ENCODE results near the gene TRIM65. TPM values are rescaled to one million over a fixed set of nuclear protein-coding genes. Genes with fewer than 3 reads are reported as not detected.
"Not testable (repeated sequence)": the region's sequence is repeated elsewhere in the genome, so short reads cannot be mapped to it uniquely, and the experiment has no call there.

The TRIM65 gene
- polyA plus RNA-seq, 1 donor from 2014 or later, result 1.5 TPM

DNA sequence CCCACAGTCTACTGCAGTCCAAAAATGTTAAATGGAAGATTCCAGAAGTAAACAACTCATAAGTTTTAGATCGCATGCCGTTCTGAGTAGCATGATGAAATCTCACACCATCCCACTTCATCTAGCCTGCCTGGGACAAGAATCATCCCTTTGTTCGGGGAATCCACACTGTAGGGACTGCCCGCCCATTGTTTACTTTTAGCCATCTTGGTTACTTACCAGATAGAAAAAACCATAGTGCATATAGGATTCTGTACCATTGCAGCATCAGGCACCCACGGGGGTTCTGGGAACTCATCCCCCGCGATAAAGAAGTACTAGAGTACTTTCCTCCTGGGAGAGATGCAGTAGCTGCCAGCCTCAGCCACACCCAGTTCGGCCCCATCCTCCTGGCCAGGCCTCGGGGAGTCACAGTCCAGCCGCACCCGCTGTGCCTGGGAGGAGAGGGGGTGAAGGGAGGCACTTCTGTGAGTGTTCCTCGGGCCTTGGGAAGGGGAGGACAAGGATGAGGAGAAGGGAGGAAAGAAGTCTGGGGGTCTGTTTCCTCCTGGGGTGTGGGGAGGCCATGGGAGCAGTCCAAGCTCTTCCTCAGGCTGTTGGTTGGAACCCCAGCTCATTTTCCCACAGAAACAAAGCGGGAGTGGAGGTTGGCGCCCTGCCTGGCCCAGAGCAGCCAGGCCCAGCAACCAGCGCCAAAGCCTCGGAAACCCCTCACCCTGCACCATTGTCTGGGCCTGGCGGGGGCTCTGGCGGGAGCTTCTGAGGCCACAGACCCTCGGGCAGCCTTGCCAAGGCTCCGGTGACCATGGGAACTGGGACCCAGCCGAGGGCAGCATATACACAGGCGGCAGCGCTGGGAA lies 27.2 kb downstream of the TRIM65 start:
- H3K79me2 ChIP-seq (replicated peaks; ENCODE audit: insufficient read depth, low read length), result no peaks in the 10 kb centered on the region
- no peak overlapping the region for H3K27ac ChIP-seq (ENCODE audit: low read length)
- H3K36me3 ChIP-seq (ENCODE audit: insufficient read depth, low read length), result no peaks in the 10 kb centered on the region
- no peaks in the 10 kb centered on the region for H3K9me2 ChIP-seq (ENCODE audit: insufficient read depth, low read length)
- TF ChIP-seq EP300 (conservative IDR thresholded peaks at IDR 0.05; ENCODE audit: poor library complexity, severe bottlenecking), result no peak
- H3K27me3 ChIP-seq (ENCODE audit: insufficient read depth, low read depth, low read length), result no peaks in the 10 kb centered on the region
- H3K4me2 ChIP-seq (ENCODE audit: low read length), result no peak overlapping the region
- no peak overlapping the region for H3K9ac ChIP-seq (ENCODE audit: low read length)
- no peak overlapping the region for H3K4me3 ChIP-seq (ENCODE audit: low read length)
- no peaks in the 10 kb centered on the region for H3K9me3 ChIP-seq (ENCODE audit: low read length)
- no peaks in the 10 kb centered on the region for H3F3A ChIP-seq (ENCODE audit: insufficient read depth, low read length, poor library complexity, severe bottlenecking)
- H2AFZ ChIP-seq (ENCODE audit: low read depth, low read length), result no peak overlapping the region
- H4K20me1 ChIP-seq (ENCODE audit: insufficient read depth), result no peaks in the 10 kb centered on the region

- H3K4me2 ChIP-seq (ENCODE audit: low read length); H3K27ac ChIP-seq (ENCODE audit: low read length); H3K27me3 ChIP-seq (ENCODE audit: insufficient read depth, low read depth, low read length); H3K4me3 ChIP-seq (ENCODE audit: low read length); H3K79me2 ChIP-seq (replicated peaks; ENCODE audit: insufficient read depth, low read length); H3K9ac ChIP-seq (ENCODE audit: low read length); H4K20me1 ChIP-seq (ENCODE audit: insufficient read depth); H3K36me3 ChIP-seq (ENCODE audit: insufficient read depth, low read length); H3K9me2 ChIP-seq (ENCODE audit: insufficient read depth, low read length); H2AFZ ChIP-seq (ENCODE audit: low read depth, low read length); H3F3A ChIP-seq (ENCODE audit: insufficient read depth, low read length, poor library complexity, severe bottlenecking); H3K9me3 ChIP-seq (ENCODE audit: low read length): not testable (repeated sequence)
Measured at GRCh38 chr17:75868730-75869281, 27.9 kb downstream of the TRIM65 start.

DNA sequence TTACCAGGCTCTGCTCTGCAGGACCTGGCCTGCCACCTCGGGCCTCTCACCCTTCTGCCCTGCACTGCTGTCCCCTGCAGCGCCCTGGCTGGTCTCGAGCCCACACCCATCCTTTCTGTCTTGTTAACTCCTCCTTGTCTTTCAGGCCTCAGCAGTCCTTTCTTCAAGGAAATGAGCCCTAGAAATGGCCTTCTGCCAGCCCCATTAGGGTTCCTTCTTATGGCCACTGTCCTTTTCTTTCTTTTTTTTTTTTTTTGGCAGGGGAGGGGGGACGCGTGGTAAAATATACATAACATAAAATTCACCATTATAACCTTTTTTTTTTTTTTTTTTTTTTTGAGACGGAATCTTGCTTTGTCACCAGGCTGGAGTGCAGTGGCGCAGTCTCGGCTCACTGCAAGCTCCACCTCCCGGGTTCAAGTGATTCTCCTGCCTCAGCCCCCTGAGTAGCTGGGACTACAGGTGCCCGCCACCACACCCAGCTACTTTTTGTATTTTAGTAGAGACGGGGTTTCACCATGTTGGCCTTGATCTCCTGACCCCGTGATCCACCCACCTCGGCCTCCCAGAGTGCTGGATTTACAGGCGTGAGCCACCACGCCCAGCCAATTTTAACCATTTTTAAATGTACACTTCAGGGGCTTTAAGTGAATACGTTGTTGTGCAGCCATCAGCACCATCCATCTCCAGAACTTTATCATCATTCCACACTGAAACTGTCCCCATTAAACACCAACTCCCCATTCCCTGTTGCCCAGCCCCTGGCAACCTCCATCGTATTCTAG lies 31.2 kb downstream of the TRIM65 start:
- H2AFZ ChIP-seq (ENCODE audit: low read depth, low read length); H4K20me1 ChIP-seq (ENCODE audit: insufficient read depth); H3K27ac ChIP-seq (ENCODE audit: low read length); H3K4me3 ChIP-seq (ENCODE audit: low read length); H3K36me3 ChIP-seq (ENCODE audit: insufficient read depth, low read length); H3K9me3 ChIP-seq (ENCODE audit: low read length); H3K4me2 ChIP-seq (ENCODE audit: low read length); H3K9ac ChIP-seq (ENCODE audit: low read length); H3K79me2 ChIP-seq (replicated peaks; ENCODE audit: insufficient read depth, low read length); H3K27me3 ChIP-seq (ENCODE audit: insufficient read depth, low read depth, low read length); H3K9me2 ChIP-seq (ENCODE audit: insufficient read depth, low read length); H3F3A ChIP-seq (ENCODE audit: insufficient read depth, low read length, poor library complexity, severe bottlenecking): not testable (repeated sequence)

- H3K27ac ChIP-seq (ENCODE audit: low read length); H3K9ac ChIP-seq (ENCODE audit: low read length); H3K27me3 ChIP-seq (ENCODE audit: insufficient read depth, low read depth, low read length); H4K20me1 ChIP-seq (ENCODE audit: insufficient read depth); H3K9me2 ChIP-seq (ENCODE audit: insufficient read depth, low read length); H3K4me2 ChIP-seq (ENCODE audit: low read length); H3K36me3 ChIP-seq (ENCODE audit: insufficient read depth, low read length); H2AFZ ChIP-seq (ENCODE audit: low read depth, low read length); H3F3A ChIP-seq (ENCODE audit: insufficient read depth, low read length, poor library complexity, severe bottlenecking); H3K9me3 ChIP-seq (ENCODE audit: low read length); H3K4me3 ChIP-seq (ENCODE audit: low read length); H3K79me2 ChIP-seq (replicated peaks; ENCODE audit: insufficient read depth, low read length): not testable (repeated sequence)
Measured at GRCh38 chr17:75864887-75865286, 31.9 kb downstream of the TRIM65 start.

GRCh38 chr17:75864448-75864871 lies 32.3 kb downstream of the TRIM65 start:
- Histone ChIP-seq H3K27ac (ENCODE audit: low read length) (no peak overlapping the region), H3F3A (ENCODE audit: insufficient read depth, low read length, poor library complexity, severe bottlenecking) (no peaks in the 10 kb centered on the region), H3K79me2 (replicated peaks; ENCODE audit: insufficient read depth, low read length) (no peaks in the 10 kb centered on the region), H3K9ac (ENCODE audit: low read length) (no peak overlapping the region), H3K9me2 (ENCODE audit: insufficient read depth, low read length) (no peaks in the 10 kb centered on the region), H3K4me2 (ENCODE audit: low read length) (no peak overlapping the region), H3K27me3 (ENCODE audit: insufficient read depth, low read depth, low read length) (no peaks in the 10 kb centered on the region), H2AFZ (ENCODE audit: low read depth, low read length) (no peak overlapping the region), H3K36me3 (ENCODE audit: insufficient read depth, low read length) (no peaks in the 10 kb centered on the region), H3K9me3 (ENCODE audit: low read length) (no peaks in the 10 kb centered on the region), H3K4me3 (ENCODE audit: low read length) (no peak overlapping the region), H4K20me1 (ENCODE audit: insufficient read depth) (no peaks in the 10 kb centered on the region)
- TF ChIP-seq EZH2 (IDR thresholded peaks at IDR 0.05; ENCODE audit: borderline replicate concordance, insufficient read depth, low read length, poor library complexity, severe bottlenecking), result no peak
- TF ChIP-seq SMC3 (conservative IDR thresholded peaks at IDR 0.05; ENCODE audit: poor library complexity), result no peak
- TF ChIP-seq RAD21 (conservative IDR thresholded peaks at IDR 0.05), result no peak
- no peak for TF ChIP-seq EP300 (conservative IDR thresholded peaks at IDR 0.05; ENCODE audit: poor library complexity, severe bottlenecking)
- TF ChIP-seq MXI1 (conservative IDR thresholded peaks at IDR 0.05; ENCODE audit: poor library complexity, severe bottlenecking), result no peak

Measured in neural cell (in vitro differentiated cells).